HG03139 (cell line): ENCODE data around the gene GBX2.

Experiments
- ATAC-seq: cut with Tn5 transposase; IDR thresholded peaks from one replicate; pipeline ENCODE4 v1.9.1; 2021; ENCODE audit not compliant: unreplicated experiment

Gene GBX2

DNA sequence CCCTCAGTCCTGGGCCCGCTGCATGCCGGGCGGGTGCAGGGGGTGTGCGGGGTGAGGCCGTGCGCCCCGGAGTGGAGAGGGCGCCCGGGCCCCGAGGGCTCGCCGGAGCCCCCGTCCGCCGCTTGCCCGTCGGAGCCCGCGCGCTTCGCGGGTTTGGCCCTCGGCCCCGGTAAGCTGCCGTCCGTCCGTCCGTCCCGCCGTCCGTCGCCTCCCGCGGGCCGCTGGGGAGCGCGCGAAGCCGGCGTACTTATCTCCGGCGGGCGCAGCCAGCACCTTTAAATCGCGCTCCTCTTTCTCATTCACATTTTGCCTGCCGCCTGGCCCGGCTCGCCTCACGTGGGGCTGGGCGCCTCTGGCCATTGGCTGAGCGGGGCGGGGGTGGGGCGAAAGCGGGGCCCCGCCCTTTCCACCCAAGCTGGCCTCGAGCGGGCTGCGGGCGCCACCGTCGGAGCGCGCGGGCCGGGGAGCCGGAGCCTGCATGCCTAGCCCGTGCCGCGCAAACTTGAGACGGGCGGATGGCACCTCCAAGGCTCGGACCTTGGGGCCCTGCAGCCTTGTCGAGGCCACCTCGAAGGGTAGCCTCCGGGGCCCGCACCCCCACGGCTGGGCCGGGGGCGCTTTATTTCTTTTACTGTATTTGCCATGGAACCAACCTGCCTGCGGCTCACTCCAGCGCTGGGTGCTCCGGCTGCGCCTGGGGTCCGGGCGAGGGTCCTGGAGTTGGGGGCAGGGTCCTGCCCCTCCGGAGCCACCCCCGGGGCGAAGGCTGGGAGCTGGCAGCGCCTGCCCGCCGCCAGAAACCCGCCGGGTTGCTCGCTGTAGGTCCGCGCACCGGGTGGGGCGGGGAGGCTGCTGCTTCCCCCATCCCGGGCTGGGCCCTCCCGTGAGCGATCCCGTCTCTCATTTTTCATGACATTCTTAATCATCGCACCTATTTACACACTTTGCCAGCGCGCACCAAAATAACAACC, at the start of gene GBX2:
Gene GBX2, minus strand, starts transcription at position 277 of the 971 bp plus-strand sequence. CDS start 415 bp downstream, outside the sequence.
- no peak for ATAC-seq

DNA sequence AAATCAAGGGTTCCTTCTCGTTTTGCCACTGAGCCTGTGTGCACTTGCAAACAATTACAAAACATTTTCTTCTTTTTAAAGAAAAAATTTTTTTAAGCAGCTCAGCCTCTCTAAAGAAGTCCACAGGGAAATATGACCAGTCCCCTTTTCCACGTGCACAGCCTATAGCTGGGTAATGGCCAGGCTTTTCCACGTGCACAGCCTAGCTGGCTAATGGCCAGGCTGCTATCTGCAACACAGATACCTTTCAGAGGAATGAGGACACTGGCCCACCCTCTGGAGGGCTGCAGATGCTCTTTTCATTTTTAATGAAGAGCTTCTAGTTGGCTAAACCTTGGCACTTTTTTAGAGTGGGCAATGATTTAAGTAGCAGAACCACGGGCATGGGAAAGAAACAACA, 49.7 kb upstream of the GBX2 start:
- no peak for ATAC-seq

DNA sequence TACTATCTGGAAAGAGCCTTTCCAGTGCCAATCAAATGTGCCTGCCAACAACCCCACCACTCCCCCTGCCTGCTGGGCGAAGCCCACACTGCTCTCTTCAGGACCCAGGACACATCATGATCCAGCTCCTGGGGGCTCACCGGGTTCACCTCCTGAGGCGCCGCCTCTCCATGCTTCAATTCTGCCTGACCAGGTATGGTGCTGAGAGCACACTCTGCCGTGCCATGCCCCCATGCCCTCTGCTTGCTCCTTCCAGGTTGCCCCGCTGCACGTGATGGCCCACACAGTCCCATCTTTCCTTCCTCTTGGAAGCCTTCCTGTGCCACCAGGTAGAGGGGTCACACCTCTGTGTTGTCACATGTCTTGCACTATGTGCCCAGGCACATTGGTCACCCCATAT, 48.5 kb upstream of the GBX2 start:
- no peak for ATAC-seq

DNA sequence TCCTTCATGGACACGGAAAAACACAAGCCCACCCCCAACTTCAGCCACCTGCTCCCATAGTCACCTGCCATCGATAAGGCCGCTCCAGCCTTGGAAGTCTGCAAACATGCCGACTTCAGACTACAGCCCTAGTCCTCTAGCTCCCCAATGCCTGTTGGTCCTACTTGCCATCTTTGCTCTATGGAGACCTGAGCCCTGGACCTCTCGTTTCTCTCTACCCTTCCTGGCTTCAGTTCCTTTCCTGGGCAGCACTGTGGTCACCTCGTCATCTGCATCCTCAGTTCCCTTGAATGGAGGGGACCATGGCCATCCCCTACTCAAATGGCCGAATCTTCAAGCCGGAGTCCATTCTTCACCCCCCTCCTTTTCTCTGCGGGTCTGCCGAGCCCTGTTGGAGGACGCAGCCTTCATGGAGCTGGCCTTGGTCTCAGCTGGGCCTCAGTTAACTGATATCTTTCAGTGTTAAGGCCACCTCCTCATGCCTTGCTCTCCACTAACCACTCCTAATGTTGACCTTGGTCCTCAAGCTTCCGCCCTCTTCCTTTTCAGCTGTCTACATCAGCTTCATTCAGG, 47.7 kb upstream of the GBX2 start:
- no peak for ATAC-seq

DNA sequence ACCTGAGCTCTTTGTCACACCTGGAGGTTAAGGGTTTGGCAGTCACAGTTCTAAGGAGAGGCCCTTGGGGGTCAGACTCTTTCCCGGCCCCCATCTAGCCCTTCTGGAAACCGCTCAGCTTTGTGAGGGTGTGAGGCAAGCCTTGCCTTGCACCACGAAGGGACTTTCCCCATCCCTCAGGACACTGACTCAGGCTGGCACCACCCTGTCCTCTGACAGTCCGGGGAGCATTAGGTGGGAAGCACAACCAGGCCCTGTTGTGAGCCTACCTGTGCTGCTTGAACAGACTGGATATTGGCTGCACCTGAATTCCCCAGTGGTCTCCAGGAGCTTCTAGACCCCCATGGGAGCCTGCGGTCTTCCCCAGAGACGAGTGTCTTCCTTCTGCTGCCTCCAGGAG, 47.0 kb upstream of the GBX2 start:
- no peak for ATAC-seq

DNA sequence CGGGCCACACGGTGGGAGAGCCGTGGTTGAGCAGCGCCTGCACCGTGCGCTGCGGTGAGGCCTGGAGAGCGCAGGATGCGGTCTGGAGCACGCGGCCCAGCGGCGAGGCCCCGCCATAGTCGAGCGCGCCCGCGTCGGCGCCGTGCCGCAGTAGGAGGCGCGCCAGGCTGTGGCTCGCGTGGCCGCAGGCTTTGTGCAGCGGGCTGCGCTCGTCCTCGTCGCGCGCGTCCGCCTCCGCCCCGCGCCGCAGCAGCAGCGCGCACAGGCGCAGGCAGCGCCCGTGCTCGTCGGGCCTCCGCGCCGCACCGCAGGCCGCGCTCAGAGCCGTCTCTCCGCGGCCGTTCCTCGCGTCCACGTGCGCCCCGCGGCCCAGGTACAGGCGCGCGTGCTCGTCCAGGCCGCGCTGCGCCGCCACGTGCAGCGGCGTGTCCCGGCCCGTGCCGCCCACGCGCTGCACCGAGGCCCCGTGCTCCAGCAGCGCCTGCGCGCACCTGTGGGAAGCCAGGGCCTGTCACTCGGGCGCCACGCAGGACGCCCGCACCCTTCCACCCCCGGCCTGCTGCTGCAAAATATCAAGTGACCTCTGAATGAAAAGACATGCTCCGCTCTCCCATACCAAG, 46.3 kb upstream of the GBX2 start:
- ATAC-seq: no peak

DNA sequence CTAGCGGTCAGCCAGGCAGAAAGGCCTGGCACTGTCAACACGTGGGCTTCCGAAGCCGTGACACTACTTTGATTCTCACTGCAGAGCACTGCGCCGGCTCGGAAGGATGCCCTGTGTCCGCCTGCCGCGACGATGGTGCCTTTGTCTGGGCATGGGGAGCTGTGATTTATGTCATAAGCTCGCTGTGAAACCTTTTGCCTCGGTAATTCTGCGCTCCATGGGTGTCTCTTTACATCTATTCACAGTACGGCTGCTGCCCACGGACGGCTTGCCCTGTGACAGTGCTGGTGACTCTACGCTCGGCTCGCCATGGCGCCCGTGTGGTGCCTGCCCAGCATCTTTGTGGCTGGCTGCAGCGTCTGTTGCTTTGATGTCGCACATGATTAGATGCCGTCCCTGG, 43.1 kb upstream of the GBX2 start:
- ATAC-seq: no peak

DNA sequence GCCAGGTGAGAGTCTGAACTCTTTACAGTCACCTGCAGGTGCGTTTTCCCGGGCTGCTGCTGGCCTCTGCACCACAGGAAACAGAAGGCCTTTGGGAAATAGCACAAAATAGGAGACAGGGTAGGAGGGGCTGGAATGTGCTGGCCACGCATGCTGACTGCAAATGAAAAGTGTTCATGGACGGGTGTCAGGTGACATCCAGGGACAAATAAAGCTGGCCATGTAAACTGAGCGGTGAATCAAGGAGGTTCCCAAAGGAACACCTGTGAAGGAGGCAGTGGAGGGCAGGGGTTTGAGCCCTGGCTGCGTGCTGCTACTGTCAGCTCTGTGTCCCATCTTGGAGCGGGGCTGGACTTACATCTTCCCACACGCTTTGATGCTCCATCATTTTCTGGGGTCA, 42.4 kb upstream of the GBX2 start:
- no peak for ATAC-seq

DNA sequence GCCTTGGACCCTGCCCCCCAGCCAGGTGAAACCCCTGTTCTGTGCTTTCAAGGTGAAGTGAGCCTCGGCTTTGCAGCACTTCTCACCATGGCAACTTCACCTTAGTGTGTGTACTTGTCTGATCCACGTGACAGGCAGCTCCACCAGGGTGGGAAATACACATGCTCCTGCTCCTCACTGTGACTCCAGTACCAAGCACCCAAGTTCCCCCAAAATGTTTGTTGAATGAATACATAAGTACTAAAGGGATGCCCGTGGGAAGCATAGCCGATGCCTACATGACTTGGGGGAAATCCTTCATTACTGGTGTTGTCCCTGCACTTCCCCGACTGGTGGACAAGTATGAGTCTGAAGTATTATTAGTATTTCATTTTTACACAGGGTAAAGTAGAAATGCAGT, 41.8 kb upstream of the GBX2 start:
- no peak for ATAC-seq

DNA sequence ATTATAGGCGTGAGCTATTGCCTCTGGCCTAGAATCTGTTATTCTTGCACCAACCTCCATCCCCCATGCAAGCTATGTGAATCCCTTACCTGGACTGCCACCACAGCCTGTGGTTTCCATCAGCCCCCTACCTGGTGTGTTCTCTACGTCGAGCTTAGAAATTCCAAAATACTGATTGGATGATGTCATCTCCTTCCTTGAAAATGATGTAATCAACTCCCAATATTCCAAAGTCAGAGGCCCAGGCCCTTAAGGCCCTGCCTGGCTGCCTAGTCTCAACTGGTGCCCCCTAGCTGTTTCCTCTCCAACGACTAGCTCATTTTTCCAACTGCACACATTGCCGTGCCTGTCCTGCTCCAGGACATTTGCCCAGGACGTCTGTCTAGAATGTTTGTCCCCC, 41.3 kb upstream of the GBX2 start:
- no peak for ATAC-seq

DNA sequence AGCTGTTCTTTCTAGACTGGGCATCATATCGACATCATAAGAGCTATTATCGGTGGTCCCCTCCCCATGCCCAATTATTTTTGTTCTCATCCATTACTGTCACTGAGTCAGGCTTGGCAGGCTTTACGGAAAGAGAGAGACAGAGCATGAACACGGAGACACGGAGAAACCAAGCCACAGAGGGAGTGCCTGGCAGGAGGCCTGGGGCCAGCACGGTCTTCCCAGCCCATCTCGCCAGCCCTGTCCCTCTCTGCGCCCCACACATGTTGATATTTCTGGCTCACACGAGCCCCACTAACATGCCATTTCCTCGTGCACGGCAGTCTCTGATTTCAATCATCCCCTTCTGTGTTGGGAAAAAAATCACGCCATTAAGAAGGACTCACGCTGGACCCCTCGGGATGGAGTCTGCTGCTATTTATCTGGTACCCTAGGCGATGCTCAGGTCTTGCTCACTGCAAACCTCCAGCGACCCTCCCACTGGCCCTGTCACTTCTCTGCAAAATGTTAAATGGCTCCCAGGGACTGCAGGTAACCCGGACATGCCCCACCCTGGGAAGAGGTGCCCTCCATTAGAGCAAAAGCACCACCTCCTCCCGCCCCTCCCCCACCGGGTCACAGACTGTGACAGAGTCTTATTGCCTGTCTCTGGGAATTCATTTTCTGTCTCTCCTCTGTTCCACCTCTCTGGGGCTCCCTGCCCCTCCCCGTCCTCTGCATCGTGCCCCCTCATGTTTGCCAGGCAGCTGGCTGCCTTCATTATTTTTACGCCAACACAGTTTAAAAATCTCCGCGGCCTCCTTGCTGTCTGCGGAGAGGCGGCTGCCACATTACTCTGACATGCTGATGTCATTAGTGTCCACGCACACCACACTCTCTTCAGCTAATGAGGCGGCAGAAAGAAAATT, 40.1 kb upstream of the GBX2 start:
- ATAC-seq: no peak

DNA sequence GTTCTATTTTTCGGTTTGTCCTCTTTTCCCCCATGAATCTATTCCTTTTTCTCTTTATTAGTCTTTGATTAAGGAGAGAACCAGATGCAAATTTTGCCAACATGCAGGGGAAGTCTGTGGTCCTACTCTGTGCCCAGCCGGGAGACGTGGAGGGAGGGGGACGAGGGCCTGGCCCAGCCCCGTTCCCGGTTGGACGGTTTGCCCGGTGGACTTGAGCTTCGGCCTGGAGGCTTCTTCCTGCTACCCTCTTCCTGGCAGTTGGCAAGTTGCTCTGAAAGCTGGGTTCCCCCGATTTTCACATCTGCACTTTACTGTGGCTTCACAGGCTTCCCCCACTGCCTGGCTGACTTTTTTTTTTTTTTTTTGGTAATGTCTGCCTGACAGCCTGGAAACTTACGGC, 39.3 kb upstream of the GBX2 start:
- no peak for ATAC-seq

DNA sequence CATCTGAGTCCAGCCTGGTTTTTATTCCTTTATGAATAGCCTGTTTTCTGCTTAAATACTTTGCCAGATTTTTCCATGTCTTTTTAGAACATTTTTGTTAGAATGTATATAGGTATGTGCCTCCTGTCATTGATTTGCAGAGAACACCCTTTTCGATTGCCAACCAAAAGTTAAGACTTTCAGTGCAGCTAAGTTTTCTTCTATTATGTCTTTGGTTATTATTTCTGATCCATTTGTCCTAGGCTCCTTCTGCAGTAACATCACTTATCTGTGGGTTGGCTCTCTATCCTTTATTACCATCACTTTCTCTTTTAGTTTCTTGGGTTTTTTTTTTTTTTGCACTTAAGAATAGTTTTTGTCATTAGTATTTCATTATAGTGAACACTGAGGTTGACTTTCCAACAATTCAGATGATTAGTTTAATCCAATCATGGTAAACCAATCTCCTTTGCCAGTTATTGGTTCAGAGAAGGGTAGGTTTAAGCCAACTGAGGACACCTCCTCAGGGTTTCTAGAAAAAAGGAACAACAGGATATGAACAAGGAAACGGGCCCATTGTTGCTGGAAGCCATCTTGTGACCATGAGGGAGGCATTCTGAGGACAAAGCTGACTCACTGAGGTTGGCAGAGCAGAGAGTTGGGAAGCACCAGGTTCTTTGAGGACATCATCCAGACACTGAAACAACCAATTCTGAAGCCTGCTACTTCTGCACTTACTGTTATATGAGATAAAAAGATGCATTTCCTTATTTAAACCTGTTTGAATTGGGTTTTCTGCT, 37.9 kb upstream of the GBX2 start:
- no peak for ATAC-seq

DNA sequence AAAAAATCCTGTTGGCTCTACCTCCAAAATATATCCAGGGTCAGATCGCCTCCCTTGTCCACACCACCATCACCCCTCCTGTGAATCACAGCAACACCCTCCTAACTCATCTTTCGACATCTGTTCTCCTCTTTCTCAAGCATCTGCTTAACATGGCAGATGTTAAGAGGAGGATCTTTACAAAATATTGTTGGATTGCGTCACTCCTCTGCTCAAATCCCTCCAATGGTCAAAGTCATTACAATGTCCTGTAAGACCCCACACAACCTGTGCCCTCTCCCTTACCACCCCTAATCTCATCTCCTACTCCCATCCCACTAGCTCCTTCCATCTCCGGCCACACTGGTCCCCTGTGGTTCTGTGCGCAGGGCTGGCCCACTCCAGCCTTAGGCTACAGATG, 36.8 kb upstream of the GBX2 start:
- no peak for ATAC-seq

DNA sequence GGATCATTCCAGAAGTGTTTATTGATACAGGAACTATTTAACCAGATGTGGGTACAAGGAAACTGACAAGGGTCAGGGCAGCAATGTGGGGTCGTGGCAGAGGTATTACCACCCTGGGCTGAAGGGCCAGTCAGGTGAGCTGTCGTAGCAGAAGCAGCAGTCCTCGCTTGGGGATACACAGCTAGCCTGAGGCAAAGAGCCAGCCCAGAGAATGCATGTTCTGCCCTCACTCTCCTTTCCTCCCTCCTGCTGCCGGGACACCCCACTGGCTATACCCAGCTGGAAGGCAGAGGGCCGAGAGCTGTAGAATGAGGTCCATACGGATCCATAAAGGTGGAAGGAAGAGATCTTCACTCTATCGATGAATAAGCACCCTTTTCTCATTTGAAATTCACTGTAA, 32.2 kb upstream of the GBX2 start:
- ATAC-seq: no peak

DNA sequence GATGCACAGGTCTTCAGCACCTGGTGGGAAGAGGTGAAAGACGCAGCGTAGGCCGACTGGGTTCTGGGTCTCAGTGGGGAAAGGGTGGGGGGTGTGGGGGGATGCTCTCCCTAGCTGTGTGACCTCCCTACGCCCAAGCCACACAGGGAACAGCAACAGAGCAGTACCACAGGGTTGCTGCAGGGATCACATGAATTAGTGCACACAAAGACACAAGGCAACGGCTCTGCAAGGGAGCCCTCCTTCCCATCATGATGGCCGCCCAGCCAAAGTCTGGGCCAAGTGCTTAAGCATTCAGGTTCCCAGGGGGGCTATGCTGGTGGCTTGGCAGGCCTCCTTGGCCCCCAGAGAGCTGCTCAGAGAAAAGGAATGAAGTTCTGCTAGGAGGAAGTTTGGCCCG, 28.2 kb upstream of the GBX2 start:
- ATAC-seq: no peak

DNA sequence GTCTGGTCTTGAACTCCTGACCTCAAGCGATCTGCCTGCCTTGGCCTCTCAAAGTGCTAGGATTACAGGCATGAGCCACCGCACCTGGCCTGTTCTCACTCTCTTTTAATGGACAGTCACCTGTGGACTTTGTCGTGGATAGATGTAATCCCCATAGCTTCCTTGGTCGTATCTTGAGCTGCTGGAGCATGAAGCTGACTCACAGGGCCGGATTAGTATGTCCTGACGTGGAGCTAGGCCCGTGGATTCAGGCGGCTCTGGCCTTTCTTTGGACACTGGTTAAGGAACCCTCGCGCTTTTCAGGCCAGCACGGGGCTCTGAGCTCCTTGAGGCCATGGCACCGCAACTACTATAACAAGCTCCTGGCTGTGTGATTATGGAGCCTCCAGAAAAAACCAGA, 27.5 kb upstream of the GBX2 start:
- no peak for ATAC-seq

DNA sequence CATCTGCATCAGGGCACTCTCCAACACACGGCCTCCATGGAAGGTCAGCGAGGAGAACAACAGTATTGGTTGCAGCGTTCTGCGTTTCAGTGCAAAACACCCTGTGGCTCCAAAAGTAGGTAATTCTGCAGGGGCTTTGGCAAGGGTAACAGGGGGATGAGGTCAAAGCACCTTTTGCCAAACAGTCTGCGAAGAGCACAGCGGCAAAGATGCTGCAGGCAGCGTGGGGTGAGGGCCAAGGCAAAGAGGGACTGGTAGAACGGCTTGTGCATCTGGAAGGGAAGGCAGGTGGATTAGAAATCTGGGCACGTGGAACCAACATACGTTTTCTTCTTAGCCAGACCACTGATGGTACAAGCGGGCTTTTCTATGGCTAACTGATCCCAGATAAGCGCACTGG, 26.6 kb upstream of the GBX2 start:
- ATAC-seq: no peak

DNA sequence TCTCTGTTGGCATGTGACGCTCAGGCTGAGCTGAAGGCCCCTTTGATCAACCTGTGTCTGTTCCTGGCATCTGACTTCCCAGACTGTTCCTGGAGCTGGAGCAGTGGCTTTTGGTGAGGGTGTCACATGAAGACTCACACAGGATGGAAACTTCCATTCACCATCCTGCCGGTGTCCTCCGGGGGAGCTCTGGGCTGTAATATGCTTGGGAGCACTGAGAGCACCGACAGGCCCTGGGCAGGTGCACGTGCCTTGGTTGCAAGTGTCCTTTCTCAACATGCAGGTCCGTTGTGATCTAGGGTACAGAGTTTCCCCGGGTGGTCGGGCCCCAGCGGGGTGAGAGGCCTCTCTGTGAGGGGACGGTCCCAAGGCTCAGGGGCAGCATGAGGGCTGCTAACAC, 24.8 kb upstream of the GBX2 start:
- no peak for ATAC-seq

DNA sequence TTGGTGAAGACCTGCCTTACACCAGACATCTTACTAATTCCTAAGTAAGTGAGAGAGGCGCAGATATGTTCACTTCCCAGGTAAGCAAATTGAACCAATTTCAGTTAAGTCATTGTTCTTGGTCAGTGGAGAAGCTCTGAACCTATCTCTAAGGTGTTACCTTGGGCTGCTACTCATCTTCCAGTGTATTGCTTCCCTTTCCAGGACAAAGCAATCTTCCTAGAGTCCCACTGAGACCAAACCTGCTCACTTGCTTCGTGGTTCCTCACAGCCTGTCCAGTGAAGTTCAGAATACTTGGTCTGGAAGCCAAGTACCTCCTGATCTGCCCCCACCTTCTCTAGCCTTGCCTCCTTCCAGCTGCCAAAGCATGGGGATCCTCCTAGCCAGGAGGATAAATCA, 22.5 kb upstream of the GBX2 start:
- no peak for ATAC-seq
